ENCODE data around the gene ACR. TPM values are rescaled to one million over a fixed set of nuclear protein-coding genes. Genes with fewer than 3 reads are reported as not detected.
"Not testable (repeated sequence)": the region's sequence is repeated elsewhere in the genome, so short reads cannot be mapped to it uniquely, and the experiment has no call there.

ACR gene
- total RNA-seq, 1 donor from 2014 or later, result not detected

GRCh38 chr22:50748630-50749029 is 10.6 kb downstream of the ACR start:
- not testable (repeated sequence) for H3K9me3 Mint-ChIP-seq (ENCODE audit: low read depth); H3K27me3 Mint-ChIP-seq

DNA sequence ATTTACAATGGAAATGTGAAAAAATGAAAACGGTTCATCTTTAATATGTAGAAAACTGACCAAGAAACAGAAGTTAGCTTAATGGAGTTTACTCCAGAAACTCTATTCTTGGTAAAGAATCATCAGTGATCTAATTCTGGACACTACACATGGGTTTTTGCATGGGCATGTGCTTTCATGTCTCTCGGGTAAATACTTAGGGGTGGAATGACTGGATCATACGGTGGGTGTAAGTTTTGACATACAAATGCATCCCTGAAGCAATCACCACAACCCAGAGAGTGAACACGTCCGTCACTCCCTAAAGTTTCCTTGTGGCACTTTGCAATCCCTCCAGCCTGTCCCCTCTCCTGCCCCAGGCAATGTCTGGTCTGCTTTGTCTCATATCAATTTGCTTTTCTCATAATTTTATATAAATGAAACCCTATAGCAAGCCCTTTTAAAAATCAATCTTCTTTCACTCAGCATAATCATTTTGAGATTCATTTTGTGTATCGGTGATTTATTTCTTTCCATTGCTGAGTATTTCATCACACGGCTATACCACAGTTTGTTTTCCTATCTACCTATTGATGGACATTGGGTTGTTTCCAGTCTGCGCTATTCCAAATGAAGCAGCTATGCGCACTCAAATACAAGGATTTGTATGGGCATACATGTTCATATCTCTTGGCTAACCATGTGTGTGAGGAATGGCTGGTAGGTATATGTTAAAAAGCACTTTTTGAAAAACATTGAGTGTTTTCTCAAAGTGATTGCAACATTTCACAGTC is 11.5 kb downstream of the ACR start:
- H3K4me1 Mint-ChIP-seq (ENCODE audit: low read depth); H3K4me3 Mint-ChIP-seq (ENCODE audit: low read depth); H3K36me3 Mint-ChIP-seq (ENCODE audit: insufficient read depth); DNase-seq (ENCODE audit: low spot score, unreplicated experiment); H3K9me3 Mint-ChIP-seq (ENCODE audit: low read depth); H3K27me3 Mint-ChIP-seq; H3K27ac Mint-ChIP-seq: not testable (repeated sequence)

More at GRCh38 chr22:50748630-50749029, 10.6 kb downstream of the ACR start:
- not testable (repeated sequence) for H3K4me3 Mint-ChIP-seq (ENCODE audit: low read depth); DNase-seq (ENCODE audit: low spot score, unreplicated experiment); H3K36me3 Mint-ChIP-seq (ENCODE audit: insufficient read depth); H3K4me1 Mint-ChIP-seq (ENCODE audit: low read depth); H3K27ac Mint-ChIP-seq

GRCh38 chr22:50755251-50755650 is 17.2 kb downstream of the ACR start:
- not testable (repeated sequence) for DNase-seq (ENCODE audit: low spot score, unreplicated experiment); H3K27ac Mint-ChIP-seq; H3K4me1 Mint-ChIP-seq (ENCODE audit: low read depth); H3K36me3 Mint-ChIP-seq (ENCODE audit: insufficient read depth); H3K4me3 Mint-ChIP-seq (ENCODE audit: low read depth); H3K27me3 Mint-ChIP-seq; H3K9me3 Mint-ChIP-seq (ENCODE audit: low read depth)

- not testable (repeated sequence) for H3K9me3 Mint-ChIP-seq (ENCODE audit: low read depth); DNase-seq (ENCODE audit: low spot score, unreplicated experiment); H3K4me1 Mint-ChIP-seq (ENCODE audit: low read depth); H3K36me3 Mint-ChIP-seq (ENCODE audit: insufficient read depth); H3K27ac Mint-ChIP-seq; H3K27me3 Mint-ChIP-seq
- H3K4me3 Mint-ChIP-seq (ENCODE audit: low read depth), result peak overlapping the region; percentile 86
Observed at GRCh38 chr22:50756406-50756805, 18.4 kb downstream of the ACR start.

- TF ChIP-seq CTCF (IDR thresholded peaks at IDR 0.05; ENCODE audit: unreplicated experiment), result peak; percentile 45
- H3K9me3 Mint-ChIP-seq (ENCODE audit: low read depth); H3K27me3 Mint-ChIP-seq; H3K36me3 Mint-ChIP-seq (ENCODE audit: insufficient read depth); H3K4me1 Mint-ChIP-seq (ENCODE audit: low read depth): not testable (repeated sequence)
- DNase-seq (ENCODE audit: low spot score, unreplicated experiment), result peak; percentile 23
- peak overlapping the region; percentile 86 for H3K4me3 Mint-ChIP-seq (ENCODE audit: low read depth)
- H3K27ac Mint-ChIP-seq, result peak overlapping the region; percentile 96
Observed at GRCh38 chr22:50756949-50757491, 19.0 kb downstream of the ACR start.

GRCh38 chr22:50759597-50760341 is 21.8 kb downstream of the ACR start:
- not testable (repeated sequence) for DNase-seq (ENCODE audit: low spot score, unreplicated experiment); H3K27me3 Mint-ChIP-seq; H3K27ac Mint-ChIP-seq; H3K9me3 Mint-ChIP-seq (ENCODE audit: low read depth); H3K4me1 Mint-ChIP-seq (ENCODE audit: low read depth); H3K36me3 Mint-ChIP-seq (ENCODE audit: insufficient read depth); H3K4me3 Mint-ChIP-seq (ENCODE audit: low read depth)

DNA sequence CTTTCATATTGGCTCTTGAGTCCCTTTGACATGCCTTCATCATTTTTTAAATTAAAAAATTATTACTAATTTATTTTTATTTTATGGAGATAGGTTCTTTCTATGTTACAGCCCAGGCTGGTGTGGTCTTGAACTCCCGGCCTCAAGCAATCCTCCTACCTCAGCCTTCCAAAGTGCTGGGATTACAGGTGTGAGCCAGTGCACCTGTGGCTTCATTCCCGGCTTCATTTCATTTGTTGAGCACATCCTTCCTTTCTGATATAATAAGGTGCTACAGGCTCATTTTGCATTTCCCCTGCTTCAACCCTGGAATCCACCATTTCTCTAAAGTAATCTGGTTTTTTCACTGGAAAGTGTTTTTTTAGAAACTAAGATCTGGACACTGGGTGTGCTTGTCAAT is 23.8 kb downstream of the ACR start:
- H3K36me3 Mint-ChIP-seq (ENCODE audit: insufficient read depth); H3K4me1 Mint-ChIP-seq (ENCODE audit: low read depth); H3K9me3 Mint-ChIP-seq (ENCODE audit: low read depth); DNase-seq (ENCODE audit: low spot score, unreplicated experiment); H3K27me3 Mint-ChIP-seq; H3K27ac Mint-ChIP-seq; H3K4me3 Mint-ChIP-seq (ENCODE audit: low read depth): not testable (repeated sequence)

- not testable (repeated sequence) for H3K4me1 Mint-ChIP-seq (ENCODE audit: low read depth); DNase-seq (ENCODE audit: low spot score, unreplicated experiment); H3K27ac Mint-ChIP-seq; H3K27me3 Mint-ChIP-seq; H3K36me3 Mint-ChIP-seq (ENCODE audit: insufficient read depth); H3K9me3 Mint-ChIP-seq (ENCODE audit: low read depth); H3K4me3 Mint-ChIP-seq (ENCODE audit: low read depth)
Observed at GRCh38 chr22:50764288-50764687, 26.3 kb downstream of the ACR start.
